ENCODE results near the gene ZNF77.

Gene ZNF77

GRCh38 chr19:2989236-2989946 lies 44.6 kb upstream of the ZNF77 start:
- Histone ChIP-seq H3K27me3 (replicated peaks; ENCODE audit: insufficient read depth, low read length) (peaks cover 73% of the 10 kb centered on the region), H3K4me2 (ENCODE audit: low read depth, low read length) (no peak overlapping the region), H4K20me1 (ENCODE audit: insufficient read depth, low read length) (no peaks in the 10 kb centered on the region), H3K27ac (ENCODE audit: low read length) (no peak overlapping the region), H3K9me2 (replicated peaks; ENCODE audit: insufficient read depth, low read length) (no peaks in the 10 kb centered on the region), H3K4me1 (ENCODE audit: low read length) (no peaks in the 10 kb centered on the region), H3K9ac (ENCODE audit: low read length) (no peak overlapping the region), H3F3A (ENCODE audit: insufficient read depth, low read length) (no peaks in the 10 kb centered on the region), H3K36me3 (replicated peaks; ENCODE audit: insufficient read depth, low read length) (no peaks in the 10 kb centered on the region), H3K79me2 (ENCODE audit: low read length) (no peaks in the 10 kb centered on the region), H3K4me3 (ENCODE audit: low read length) (no peak overlapping the region), H2AFZ (ENCODE audit: low read length) (no peak overlapping the region), H3K9me3 (replicated peaks; ENCODE audit: insufficient read depth, low read length) (no peaks in the 10 kb centered on the region)
- TF ChIP-seq CTCF (IDR thresholded peaks at IDR 0.05; ENCODE audit: low read length) (no peak), EZH2phosphoT487 (IDR thresholded peaks at IDR 0.05; ENCODE audit: low read length) (no peak), EZH2 (optimal IDR thresholded peaks at IDR 0.05; ENCODE audit: low read depth, low read length) (no peak)
- DNase-seq, result no peak

GRCh38 chr19:2988568-2988967 lies 43.8 kb upstream of the ZNF77 start:
- Histone ChIP-seq H3K27me3 (replicated peaks; ENCODE audit: insufficient read depth, low read length) (peaks cover 75% of the 10 kb centered on the region), H3K4me2 (ENCODE audit: low read depth, low read length) (no peak overlapping the region), H3K79me2 (ENCODE audit: low read length) (no peaks in the 10 kb centered on the region), H3K9me2 (replicated peaks; ENCODE audit: insufficient read depth, low read length) (no peaks in the 10 kb centered on the region), H2AFZ (ENCODE audit: low read length) (no peak overlapping the region), H3F3A (ENCODE audit: insufficient read depth, low read length) (no peaks in the 10 kb centered on the region), H3K36me3 (replicated peaks; ENCODE audit: insufficient read depth, low read length) (no peaks in the 10 kb centered on the region), H3K9me3 (replicated peaks; ENCODE audit: insufficient read depth, low read length) (no peaks in the 10 kb centered on the region), H3K27ac (ENCODE audit: low read length) (no peak overlapping the region), H3K9ac (ENCODE audit: low read length) (no peak overlapping the region), H4K20me1 (ENCODE audit: insufficient read depth, low read length) (no peaks in the 10 kb centered on the region), H3K4me3 (ENCODE audit: low read length) (no peak overlapping the region), H3K4me1 (ENCODE audit: low read length) (no peaks in the 10 kb centered on the region)
- no peak for DNase-seq
- TF ChIP-seq CTCF (IDR thresholded peaks at IDR 0.05; ENCODE audit: low read length), result no peak
- TF ChIP-seq EZH2phosphoT487 (IDR thresholded peaks at IDR 0.05; ENCODE audit: low read length), result no peak
- TF ChIP-seq EZH2 (optimal IDR thresholded peaks at IDR 0.05; ENCODE audit: low read depth, low read length), result no peak

- H3K4me1 ChIP-seq (ENCODE audit: low read length), result no peaks in the 10 kb centered on the region
- no peaks in the 10 kb centered on the region for H3K79me2 ChIP-seq (ENCODE audit: low read length)
- H2AFZ ChIP-seq (ENCODE audit: low read length), result no peak overlapping the region
- H3K4me3 ChIP-seq (ENCODE audit: low read length), result no peak overlapping the region
- no peak overlapping the region for H3K27ac ChIP-seq (ENCODE audit: low read length)
- no peaks in the 10 kb centered on the region for H4K20me1 ChIP-seq (ENCODE audit: insufficient read depth, low read length)
- no peak for TF ChIP-seq EZH2phosphoT487 (IDR thresholded peaks at IDR 0.05; ENCODE audit: low read length)
- TF ChIP-seq EZH2 (optimal IDR thresholded peaks at IDR 0.05; ENCODE audit: low read depth, low read length), result no peak
- no peaks in the 10 kb centered on the region for H3K9me2 ChIP-seq (replicated peaks; ENCODE audit: insufficient read depth, low read length)
- no peak overlapping the region for H3K4me2 ChIP-seq (ENCODE audit: low read depth, low read length)
- H3K9me3 ChIP-seq (replicated peaks; ENCODE audit: insufficient read depth, low read length), result no peaks in the 10 kb centered on the region
- H3K9ac ChIP-seq (ENCODE audit: low read length), result no peak overlapping the region
- no peak for DNase-seq
- H3K27me3 ChIP-seq (replicated peaks; ENCODE audit: insufficient read depth, low read length), result peaks cover 75% of the 10 kb centered on the region
- H3F3A ChIP-seq (ENCODE audit: insufficient read depth, low read length), result no peaks in the 10 kb centered on the region
- no peaks in the 10 kb centered on the region for H3K36me3 ChIP-seq (replicated peaks; ENCODE audit: insufficient read depth, low read length)
Measured at GRCh38 chr19:2987797-2988196, 43.0 kb upstream of the ZNF77 start.

GRCh38 chr19:2986951-2987524 lies 42.3 kb upstream of the ZNF77 start:
- Histone ChIP-seq H3K9ac (ENCODE audit: low read length) (no peak overlapping the region), H3K27ac (ENCODE audit: low read length) (no peak overlapping the region), H3K79me2 (ENCODE audit: low read length) (no peaks in the 10 kb centered on the region), H3F3A (ENCODE audit: insufficient read depth, low read length) (no peaks in the 10 kb centered on the region), H3K27me3 (replicated peaks; ENCODE audit: insufficient read depth, low read length) (peaks cover 76% of the 10 kb centered on the region), H3K9me3 (replicated peaks; ENCODE audit: insufficient read depth, low read length) (no peaks in the 10 kb centered on the region), H3K4me1 (ENCODE audit: low read length) (no peaks in the 10 kb centered on the region), H3K4me3 (ENCODE audit: low read length) (no peak overlapping the region), H4K20me1 (ENCODE audit: insufficient read depth, low read length) (no peaks in the 10 kb centered on the region), H3K4me2 (ENCODE audit: low read depth, low read length) (no peak overlapping the region), H3K9me2 (replicated peaks; ENCODE audit: insufficient read depth, low read length) (no peaks in the 10 kb centered on the region), H3K36me3 (replicated peaks; ENCODE audit: insufficient read depth, low read length) (no peaks in the 10 kb centered on the region), H2AFZ (ENCODE audit: low read length) (no peak overlapping the region)
- no peak for TF ChIP-seq CTCF (IDR thresholded peaks at IDR 0.05; ENCODE audit: low read length)
- no peak for TF ChIP-seq EZH2phosphoT487 (IDR thresholded peaks at IDR 0.05; ENCODE audit: low read length)
- no peak for TF ChIP-seq EZH2 (optimal IDR thresholded peaks at IDR 0.05; ENCODE audit: low read depth, low read length)
- no peak for DNase-seq
